ENCODE data around the gene DIPK1B.

DNA sequence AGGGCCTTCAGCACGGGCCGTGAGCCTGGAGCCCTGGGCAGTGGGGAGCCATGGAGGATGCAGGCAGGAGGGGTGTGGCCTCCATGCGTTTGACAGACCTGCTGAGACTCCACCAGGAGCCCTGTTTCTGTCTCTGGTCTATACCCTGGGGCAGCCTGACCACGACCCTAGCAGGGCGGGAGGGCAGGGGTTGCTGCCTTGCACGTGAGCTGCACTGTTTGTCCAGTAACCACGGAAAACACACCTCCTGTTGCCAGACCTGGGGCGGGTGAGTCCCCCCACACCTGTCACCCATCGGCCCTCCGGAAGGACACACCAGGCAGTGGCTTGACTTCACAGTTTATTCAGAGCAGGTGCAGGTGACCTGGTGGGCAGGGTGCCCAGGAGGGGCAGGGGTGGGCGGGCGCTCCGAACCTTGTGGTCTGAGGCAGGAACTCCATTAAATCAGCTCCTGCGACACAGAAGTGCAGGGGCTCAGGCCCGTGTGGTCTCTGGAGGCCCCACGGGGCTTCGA lies 41.7 kb downstream of the DIPK1B start:
- TF ChIP-seq, protein P1, sequence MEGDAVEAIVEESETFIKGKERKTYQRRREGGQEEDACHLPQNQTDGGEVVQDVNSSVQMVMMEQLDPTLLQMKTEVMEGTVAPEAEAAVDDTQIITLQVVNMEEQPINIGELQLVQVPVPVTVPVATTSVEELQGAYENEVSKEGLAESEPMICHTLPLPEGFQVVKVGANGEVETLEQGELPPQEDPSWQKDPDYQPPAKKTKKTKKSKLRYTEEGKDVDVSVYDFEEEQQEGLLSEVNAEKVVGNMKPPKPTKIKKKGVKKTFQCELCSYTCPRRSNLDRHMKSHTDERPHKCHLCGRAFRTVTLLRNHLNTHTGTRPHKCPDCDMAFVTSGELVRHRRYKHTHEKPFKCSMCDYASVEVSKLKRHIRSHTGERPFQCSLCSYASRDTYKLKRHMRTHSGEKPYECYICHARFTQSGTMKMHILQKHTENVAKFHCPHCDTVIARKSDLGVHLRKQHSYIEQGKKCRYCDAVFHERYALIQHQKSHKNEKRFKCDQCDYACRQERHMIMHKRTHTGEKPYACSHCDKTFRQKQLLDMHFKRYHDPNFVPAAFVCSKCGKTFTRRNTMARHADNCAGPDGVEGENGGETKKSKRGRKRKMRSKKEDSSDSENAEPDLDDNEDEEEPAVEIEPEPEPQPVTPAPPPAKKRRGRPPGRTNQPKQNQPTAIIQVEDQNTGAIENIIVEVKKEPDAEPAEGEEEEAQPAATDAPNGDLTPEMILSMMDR (IDR thresholded peaks at IDR 0.05) = no peak
- no peak for TF ChIP-seq POLR2A (IDR thresholded peaks at IDR 0.05)
